GM13976 (cell line): ENCODE data around the gene PRKCA.

Experiments
- DNase-seq: peaks from one replicate; pipeline ENCODE4 v3.0.0; 2012; ENCODE audit warnings: low spot score
- in situ Hi-C: fragments of 300-500 bp; cut with MboI; formaldehyde crosslinking; loops from one replicate; pipeline ENCODE4 v1.12.0; 2022; ENCODE audit warnings: low sequenced_read_pairs, mixed read lengths, inconsistent platforms; ENCODE audit not compliant: unreplicated experiment
- TF ChIP-seq, protein P1 (sequence below): IDR thresholded peaks from 2 replicates; pipeline ENCODE4 v1.5.1; 2012; ENCODE audit warnings: borderline replicate concordance, mild to moderate bottlenecking; ENCODE audit not compliant: insufficient read depth; ENCODE audit errors: extremely low read depth, missing control alignments, control extremely low read depth

PRKCA gene

GRCh38 chr17:66405836-66406677 is 103.6 kb downstream of the PRKCA start:
- DNase-seq = no peak
- in situ Hi-C loops = no loop called here
- TF ChIP-seq, protein P1, sequence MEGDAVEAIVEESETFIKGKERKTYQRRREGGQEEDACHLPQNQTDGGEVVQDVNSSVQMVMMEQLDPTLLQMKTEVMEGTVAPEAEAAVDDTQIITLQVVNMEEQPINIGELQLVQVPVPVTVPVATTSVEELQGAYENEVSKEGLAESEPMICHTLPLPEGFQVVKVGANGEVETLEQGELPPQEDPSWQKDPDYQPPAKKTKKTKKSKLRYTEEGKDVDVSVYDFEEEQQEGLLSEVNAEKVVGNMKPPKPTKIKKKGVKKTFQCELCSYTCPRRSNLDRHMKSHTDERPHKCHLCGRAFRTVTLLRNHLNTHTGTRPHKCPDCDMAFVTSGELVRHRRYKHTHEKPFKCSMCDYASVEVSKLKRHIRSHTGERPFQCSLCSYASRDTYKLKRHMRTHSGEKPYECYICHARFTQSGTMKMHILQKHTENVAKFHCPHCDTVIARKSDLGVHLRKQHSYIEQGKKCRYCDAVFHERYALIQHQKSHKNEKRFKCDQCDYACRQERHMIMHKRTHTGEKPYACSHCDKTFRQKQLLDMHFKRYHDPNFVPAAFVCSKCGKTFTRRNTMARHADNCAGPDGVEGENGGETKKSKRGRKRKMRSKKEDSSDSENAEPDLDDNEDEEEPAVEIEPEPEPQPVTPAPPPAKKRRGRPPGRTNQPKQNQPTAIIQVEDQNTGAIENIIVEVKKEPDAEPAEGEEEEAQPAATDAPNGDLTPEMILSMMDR = no peak

DNA sequence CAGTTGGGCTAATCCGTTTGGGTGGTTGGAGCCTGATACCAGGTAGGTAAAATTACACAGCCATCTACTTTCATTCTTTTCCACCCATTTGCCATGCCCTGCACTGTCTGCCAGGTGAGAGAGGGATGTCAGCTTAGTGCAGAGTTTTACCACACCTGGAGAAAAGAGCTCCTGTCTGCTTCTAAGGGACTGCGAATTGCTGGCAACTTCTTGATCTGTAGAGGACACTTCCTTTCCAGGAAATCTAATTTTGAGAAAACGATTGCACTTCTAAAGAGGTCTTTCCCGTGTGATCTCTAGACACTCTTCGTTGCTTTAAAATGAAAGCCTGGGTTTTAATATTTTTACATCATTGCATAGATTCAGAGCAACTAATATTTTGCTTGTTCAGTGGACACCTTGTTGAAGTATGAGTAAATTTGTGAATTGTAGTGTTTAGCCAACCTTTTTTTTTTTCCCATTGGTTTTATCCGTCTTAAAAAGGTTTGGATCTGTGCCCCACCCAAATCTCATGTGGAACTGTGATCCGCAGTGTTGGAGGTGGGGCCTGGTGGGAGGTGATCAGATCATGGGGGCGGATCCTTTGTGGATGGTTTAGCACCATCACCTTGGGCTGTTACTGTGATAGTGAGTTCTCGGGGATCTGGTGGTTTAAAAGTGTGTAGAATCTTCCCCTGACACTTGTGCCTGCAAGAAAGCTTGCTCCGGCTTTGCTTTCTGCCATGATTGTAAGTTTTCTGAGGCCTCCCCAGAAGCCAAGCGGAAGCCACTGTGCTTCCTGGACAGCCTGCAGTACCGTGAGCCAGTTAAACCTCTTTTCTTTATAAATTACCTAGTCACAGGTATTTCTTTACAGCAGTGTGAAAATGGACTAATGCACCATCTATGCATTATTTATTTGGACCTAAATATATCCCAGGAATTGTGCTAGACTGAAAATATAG is 104.6 kb downstream of the PRKCA start:
- no peak for DNase-seq
- TF ChIP-seq, protein P1 = no peak
- in situ Hi-C loops = no loop called here

- in situ Hi-C loops = no loop called here
- DNase-seq = no peak
- TF ChIP-seq, protein P1 = no peak
These were observed 105.5 kb downstream of the PRKCA start for GRCh38 chr17:66407864-66408263.

DNA sequence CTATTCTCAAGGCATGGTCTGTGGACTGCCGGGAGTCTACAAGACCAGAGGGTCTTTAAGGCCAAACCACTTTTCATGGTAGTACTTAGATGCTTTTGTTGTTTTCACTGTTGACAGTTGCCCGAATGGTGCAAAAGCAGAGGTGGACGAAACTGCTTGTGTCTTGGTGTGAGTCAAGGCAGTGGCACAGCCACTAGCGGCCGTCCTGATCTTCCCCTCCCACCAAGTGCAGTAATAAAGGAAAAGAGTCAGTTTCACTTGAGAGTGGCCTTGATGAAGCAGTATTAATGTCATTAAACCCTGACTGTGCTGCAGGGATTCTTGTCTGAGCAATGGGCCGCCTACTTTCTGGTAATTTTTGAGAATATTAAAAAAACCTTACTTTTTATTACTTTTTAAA is 109.1 kb downstream of the PRKCA start:
- DNase-seq = no peak
- TF ChIP-seq, protein P1 = no peak
- in situ Hi-C loops = no loop called here

DNA sequence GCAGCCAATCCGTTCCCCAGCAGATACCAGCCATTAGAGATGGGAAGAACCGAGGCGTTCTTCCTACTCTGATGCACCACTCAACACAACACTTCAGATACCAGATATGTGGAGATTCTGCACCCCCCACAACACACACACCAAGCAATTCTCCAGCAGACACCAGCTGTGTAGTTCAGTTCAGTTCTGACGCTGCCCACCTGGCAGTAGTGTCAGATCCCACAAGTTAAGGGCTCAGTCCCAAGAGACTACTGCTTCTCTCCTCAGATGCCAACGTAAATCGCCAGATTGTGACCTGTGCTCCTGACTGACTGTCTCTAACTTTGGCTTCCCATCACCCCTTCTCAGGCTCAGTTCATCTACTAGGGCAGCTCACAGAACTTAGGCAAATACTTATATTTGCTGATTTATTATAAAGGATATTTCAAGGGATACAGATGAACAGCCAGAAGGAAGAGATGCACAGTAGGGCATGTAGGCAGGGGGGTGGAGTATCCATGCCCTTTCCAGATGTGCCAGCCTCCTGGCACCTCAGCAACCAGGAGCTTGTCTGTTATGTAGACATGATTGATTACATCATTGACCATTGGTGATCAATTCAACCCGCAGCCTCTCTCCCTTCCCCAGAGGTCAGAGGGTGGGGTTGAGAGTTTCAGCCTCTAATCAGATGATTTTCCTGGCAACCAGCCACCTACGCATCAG is 110.6 kb downstream of the PRKCA start:
- DNase-seq = no peak
- in situ Hi-C loops = no loop called here
- TF ChIP-seq, protein P1 = no peak

GRCh38 chr17:66413559-66414520 is 111.4 kb downstream of the PRKCA start:
- TF ChIP-seq, protein P1 = no peak
- in situ Hi-C loops = no loop called here
- DNase-seq = no peak
